IPS-20b (cell line): ENCODE measurements around the gene AGT.

ENCODE experiments used
- H3K27ac ChIP-seq: one replicate; pipeline ENCODE4 v1.5.1; 2013; ENCODE audit warnings: low read length
- H3K27me3 ChIP-seq: 2 replicates; pipeline ENCODE4 v1.6.1; 2013; ENCODE audit warnings: mild to moderate bottlenecking, low read length, inconsistent platforms; ENCODE audit not compliant: insufficient read depth
- H3K36me3 ChIP-seq: 2 replicates; pipeline ENCODE4 v1.6.1; 2013; ENCODE audit warnings: low read depth, mild to moderate bottlenecking, inconsistent platforms, low read length, moderate library complexity; ENCODE audit not compliant: insufficient read depth
- H3K4me1 ChIP-seq: 2 replicates; pipeline ENCODE4 v1.6.1; 2013; ENCODE audit warnings: mild to moderate bottlenecking, control low read depth, inconsistent platforms, low read length, moderate library complexity; ENCODE audit not compliant: insufficient read depth
- H3K4me3 ChIP-seq: 2 replicates; pipeline ENCODE4 v1.5.1; 2013; ENCODE audit warnings: mild to moderate bottlenecking, low read length, inconsistent platforms
- H3K9ac ChIP-seq: 2 replicates; pipeline ENCODE4 v1.6.1; 2013; ENCODE audit warnings: low read depth, mild to moderate bottlenecking, inconsistent platforms, low read length, moderate library complexity
- H3K9me3 ChIP-seq: 2 replicates; pipeline ENCODE4 v1.6.1; 2013; ENCODE audit warnings: mild to moderate bottlenecking, low read depth, low read length, inconsistent platforms; ENCODE audit not compliant: insufficient read depth

The AGT gene

DNA sequence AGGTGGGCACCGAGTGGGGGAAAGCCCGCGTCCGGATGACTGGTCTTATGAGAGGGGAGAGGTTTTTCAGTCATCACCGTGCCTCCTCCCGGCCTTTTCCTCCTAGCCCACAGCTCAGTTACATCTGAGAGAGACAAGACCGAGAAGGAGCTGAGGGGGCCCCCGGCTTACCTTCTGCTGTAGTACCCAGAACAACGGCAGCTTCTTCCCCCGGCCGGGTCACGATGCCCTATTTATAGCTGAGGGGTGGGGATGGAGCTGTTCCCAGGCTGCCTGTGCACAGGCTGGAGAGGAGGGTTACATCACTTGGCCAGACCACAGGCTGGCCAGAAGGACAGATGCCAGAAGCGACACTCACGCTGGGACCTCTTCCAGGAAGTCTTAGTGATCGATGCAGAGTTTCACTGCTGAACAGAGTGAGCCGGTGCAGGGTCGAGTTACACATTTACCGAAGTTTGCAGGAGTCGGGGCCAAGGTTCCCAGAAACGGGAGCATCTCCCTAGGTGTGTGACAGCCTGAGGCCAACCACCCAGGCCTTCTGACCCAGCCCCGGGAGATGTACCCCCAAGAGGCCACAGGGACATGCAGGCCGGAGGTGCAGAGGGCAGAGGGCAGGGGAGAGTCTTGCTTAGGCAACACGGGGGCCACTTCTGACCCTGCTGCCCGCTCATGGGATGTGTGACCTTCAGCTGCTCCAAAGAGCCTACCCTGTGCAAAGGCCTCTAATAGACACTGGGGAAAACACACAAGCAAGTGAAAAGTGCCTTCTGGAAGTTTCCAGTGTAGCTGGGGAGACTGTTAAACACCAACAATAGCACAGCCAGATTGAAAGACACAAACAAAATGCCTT, at the start of gene AGT:
Gene AGT, minus strand, starts transcription at position 208 of the 850 bp plus-strand sequence. CDS start 3,299 bp downstream, outside the sequence.
- Histone ChIP-seq H3K4me1 (0 out of 2 replicates have a peak, but pooled peaks cover 4% of the 10 kb centered on the region), H3K4me3 (no peak within 1 kb of the TSS), H3K9me3 (no peaks in the 10 kb centered on the region)

DNA sequence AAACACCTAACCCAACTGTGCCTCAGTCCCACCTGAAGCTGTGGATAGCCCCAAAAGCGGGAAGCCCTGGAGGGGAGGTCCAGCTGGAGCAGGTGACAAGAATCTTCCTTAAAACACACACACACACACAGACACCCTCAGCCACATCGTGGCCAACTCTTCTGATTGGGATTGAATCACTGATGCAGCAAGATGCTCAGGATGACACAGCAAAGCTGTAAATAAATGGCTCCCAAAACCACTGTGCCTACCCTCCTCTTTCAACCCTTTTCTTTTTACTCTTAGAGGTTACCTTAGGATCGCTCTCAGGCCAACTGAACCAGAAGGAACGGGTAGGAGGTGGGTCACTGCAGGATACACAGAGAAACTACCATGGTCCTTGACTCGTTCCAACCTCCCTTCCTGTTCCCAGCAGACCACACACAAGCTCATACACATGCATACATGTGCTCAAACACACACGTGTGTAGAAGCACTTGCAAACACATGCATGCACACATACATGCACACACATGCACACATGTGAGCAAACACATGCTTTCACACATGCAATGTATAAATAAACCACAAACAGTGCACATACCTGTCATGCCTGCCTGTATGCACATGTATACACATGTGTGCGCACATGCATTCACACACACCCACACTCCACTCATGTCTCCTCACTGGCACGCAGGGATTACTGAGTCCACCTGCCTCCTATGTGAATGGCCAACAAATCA, 47.7 kb upstream of the AGT start:
- Histone ChIP-seq H3K9ac (no peak overlapping the region), H3K9me3 (no peaks in the 10 kb centered on the region), H3K36me3 (no peaks in the 10 kb centered on the region), H3K27me3 (no peaks in the 10 kb centered on the region), H3K27ac (no peak overlapping the region), H3K4me3 (no peak overlapping the region), H3K4me1 (no peaks in the 10 kb centered on the region)

More for the DNA sequence above, at the start of gene AGT:
- Histone ChIP-seq H3K27ac (no peak within 1 kb of the TSS), H3K27me3 (no peaks in the 10 kb centered on the region), H3K9ac (no peak within 1 kb of the TSS), H3K36me3 (no peaks in the 10 kb centered on the region)

DNA sequence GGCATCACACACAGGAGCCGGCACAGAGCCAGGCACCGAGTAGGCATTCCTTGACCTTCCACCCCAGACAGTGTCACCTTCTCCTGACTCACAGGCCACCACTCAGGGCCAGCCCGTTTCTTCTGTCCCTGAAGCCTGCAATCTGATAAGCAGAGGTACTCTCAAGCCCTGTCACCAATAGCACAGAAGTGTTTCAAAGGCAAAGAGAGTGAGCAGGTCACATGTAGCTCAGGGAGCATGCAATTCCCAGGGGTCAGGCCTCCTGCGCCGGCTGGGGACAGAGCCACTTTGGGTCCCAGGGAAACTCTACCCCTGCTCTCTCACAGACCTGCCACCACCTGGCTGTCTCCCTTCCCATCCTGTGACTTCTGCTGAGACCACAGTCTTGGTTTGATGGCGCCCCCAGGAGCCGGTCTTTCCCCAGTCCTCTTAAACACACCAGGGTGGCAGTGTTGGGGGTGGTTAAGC, 46.5 kb upstream of the AGT start:
- no peaks in the 10 kb centered on the region for H3K4me1 ChIP-seq
- H3K27ac ChIP-seq = no peak overlapping the region
- H3K27me3 ChIP-seq = no peaks in the 10 kb centered on the region
- no peaks in the 10 kb centered on the region for H3K9me3 ChIP-seq
- H3K9ac ChIP-seq = no peak overlapping the region
- no peaks in the 10 kb centered on the region for H3K36me3 ChIP-seq
- no peak overlapping the region for H3K4me3 ChIP-seq

DNA sequence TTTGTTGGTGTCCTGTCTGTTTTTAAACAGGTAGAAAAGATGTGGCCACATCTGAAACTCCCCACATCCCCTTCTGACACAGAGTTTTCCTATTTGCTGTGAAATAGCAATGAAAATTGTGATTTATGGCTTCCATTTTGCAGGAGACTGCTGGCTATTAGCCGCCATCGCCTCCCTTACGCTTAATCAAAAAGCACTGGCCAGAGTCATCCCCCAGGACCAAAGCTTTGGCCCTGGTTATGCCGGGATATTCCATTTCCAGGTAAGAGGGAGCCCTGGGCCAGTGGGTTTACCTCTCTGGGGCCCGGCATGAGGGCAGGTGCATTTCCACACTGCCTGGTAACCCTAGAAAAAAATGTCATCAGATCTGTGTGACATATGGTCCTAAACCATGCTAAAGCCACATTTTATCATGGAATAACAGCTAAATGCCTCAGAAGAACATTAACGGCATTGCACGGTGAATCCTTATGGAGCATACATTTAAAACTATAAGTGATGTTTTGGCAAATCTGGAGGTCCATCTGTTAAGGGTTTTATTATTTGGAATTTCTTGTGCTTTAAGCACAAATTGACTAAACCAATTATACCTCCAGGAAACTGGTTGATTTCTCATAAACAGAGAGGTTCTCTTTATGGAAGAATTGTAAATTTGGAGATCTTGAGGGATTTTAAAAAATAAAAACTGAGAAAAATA, 45.6 kb upstream of the AGT start:
- Histone ChIP-seq H3K9me3 (no peaks in the 10 kb centered on the region), H3K9ac (no peak overlapping the region), H3K27ac (no peak overlapping the region), H3K27me3 (no peaks in the 10 kb centered on the region), H3K4me3 (no peak overlapping the region), H3K36me3 (no peaks in the 10 kb centered on the region), H3K4me1 (no peaks in the 10 kb centered on the region)

DNA sequence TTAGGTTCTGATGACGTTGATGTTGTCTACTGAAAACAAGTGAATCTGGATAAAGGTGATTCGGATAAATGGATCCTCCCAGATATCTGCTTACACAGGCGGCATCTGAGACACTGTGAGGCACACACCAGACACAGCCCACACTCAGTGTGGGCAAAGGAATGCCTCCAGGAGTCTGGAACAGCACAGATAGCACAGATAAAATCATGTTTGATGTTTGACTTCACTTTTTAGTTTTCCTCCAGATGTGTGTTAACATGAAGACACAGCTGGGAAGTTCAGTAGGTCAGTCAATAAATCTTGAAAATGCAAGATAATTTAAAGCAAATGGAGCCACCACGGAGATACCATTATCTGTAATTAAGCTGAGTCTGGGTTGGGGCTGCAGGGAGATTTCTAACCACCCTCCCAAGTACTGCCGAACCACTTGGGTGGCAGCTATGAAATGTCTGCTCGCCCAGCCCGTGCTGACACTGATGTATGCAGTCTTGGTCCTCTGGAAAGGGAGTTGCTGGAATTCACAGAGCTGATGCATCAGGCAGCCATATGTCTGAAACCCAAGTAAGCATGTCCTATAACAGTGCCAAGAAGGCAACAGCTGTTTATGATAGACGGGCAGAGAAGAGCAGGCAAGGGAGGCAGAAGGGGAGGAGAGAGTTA, 44.9 kb upstream of the AGT start:
- H3K27me3 ChIP-seq = no peaks in the 10 kb centered on the region
- H3K4me1 ChIP-seq = no peaks in the 10 kb centered on the region

DNA sequence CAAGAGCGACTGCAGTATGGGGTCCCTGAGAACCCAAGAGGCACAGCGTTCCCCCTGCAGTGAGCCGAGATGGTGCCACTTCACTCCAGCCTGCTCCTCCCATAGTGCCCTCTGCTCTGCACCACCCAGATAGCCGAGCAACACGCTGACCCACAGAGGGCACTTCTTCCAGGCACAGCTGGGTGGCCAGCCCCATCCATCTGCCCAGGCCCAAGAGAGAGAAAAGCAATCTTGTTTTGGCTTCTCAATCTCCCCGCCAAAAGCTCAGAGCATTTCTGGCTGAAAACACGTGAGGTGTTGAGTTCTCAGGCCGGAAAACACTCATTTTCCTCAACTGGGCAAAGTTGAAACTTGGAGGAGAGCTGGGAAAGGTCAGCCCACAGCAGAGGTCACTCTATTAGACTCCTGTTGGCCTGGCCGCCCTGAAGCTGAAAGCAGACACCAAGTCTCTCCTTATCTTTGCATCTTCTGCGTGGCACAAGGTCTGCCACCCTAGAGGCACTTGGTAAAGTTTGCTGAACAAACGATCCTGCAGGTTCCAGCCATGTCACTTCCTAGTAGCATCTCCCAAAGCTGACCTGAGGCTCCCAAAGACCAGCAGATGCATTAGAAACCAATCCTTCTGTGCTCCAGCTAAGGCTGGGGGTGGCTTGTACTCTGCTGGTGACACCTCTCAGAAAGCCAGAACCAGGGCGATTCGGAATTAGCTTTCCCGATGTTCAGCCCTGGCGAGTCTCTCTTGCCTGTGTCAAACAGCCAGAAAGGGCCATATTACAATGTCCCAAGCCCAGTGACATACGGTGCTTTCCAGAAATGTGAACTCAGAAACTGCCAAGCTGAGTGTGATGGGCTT, 44.2 kb upstream of the AGT start:
- H3K27ac ChIP-seq = no peak overlapping the region
- no peak overlapping the region for H3K9ac ChIP-seq
- H3K9me3 ChIP-seq = no peaks in the 10 kb centered on the region
- no peaks in the 10 kb centered on the region for H3K27me3 ChIP-seq
- H3K4me1 ChIP-seq = peaks cover 4% of the 10 kb centered on the region; the same call in 1 of the 2 replicates
- no peaks in the 10 kb centered on the region for H3K36me3 ChIP-seq
- no peak overlapping the region for H3K4me3 ChIP-seq

More for the DNA sequence above, 44.9 kb upstream of the AGT start:
- Histone ChIP-seq H3K9me3 (no peaks in the 10 kb centered on the region), H3K27ac (no peak overlapping the region), H3K36me3 (no peaks in the 10 kb centered on the region), H3K4me3 (no peak overlapping the region), H3K9ac (no peak overlapping the region)

DNA sequence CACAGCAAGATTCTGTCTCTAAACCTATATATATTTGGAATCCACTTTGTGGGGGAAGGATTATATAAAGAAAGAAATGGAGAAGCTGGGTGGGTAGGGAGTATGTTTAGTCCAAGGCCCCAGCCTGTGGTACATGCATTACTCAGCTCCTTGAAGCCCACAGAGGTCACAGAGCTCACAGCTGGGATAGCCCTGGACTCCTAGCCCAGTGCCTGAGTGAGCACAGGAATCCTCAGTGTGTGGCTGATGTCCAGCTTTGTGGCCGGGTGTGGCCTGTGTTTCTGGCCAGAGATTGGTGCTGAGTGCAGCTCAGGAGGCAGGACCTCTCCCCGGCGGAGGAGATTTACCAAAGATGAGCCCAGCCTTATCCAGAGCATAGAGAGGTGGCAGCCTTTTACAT, 40.9 kb upstream of the AGT start:
- Histone ChIP-seq H3K27ac (no peak overlapping the region), H3K27me3 (no peaks in the 10 kb centered on the region), H3K9me3 (no peaks in the 10 kb centered on the region), H3K9ac (no peak overlapping the region), H3K36me3 (no peaks in the 10 kb centered on the region), H3K4me3 (no peak overlapping the region), H3K4me1 (peaks cover 25% of the 10 kb centered on the region; the same call in 1 of the 2 replicates)

DNA sequence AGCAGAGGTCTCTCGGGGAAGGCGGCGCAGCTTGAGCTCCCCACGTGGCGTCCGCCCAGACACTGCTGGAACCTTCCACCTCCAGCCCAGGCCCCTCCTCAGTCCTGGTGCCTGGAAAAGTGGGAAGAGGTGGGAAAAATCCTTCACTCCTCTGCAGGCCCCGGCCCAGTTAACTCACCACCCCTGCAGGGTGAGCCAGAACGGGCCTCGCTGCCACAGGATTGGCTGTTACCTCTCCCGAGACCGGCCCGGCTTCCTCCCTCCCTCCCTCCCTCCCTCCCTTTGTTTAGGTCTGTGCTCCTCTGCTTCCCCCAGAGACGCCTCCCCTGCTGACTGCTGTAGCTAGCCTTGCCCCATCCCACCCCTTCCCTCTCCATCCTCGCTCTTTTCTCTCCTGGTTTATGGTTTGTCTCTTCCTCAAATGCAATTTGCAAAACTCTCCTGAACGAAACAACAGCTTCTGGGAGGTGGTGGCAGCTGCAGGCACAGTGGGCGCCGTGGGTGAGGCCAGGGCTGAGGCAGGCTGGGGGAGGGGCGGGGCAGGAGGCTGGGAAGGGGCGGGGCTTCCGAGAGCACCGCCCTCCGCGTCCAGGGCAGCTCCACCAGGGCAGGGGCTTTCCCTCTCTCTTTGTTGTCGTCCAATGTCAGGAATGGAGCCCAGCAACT, 39.8 kb upstream of the AGT start:
- Histone ChIP-seq H3K27me3 (no peaks in the 10 kb centered on the region), H3K9me3 (no peaks in the 10 kb centered on the region), H3K9ac (peak overlapping the region; percentile 76; the same call in 1 of the 2 replicates), H3K27ac (peak overlapping the region; percentile 69), H3K4me3 (peak overlapping the region; percentile 60), H3K4me1 (peaks cover 25% of the 10 kb centered on the region; the same call in 1 of the 2 replicates), H3K36me3 (no peaks in the 10 kb centered on the region)

DNA sequence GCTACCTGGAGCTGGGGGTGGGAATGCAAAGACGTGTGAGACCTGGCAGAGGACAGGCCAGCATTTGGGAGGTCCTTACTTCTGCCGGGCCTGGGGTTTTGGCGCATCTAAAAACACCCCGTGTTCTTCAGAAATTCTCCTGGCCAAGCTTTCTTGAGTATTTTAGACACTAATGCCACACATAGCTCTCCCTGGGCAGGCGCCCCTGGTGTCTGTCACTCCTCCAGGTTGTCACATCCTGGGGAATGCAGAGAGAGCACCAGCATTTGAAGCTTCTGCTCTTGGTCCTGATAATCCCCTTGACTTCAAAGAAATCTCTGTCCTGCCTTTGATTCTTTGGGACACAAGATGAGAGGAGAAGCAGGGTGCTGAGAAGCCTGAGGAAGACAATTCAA, 39.3 kb upstream of the AGT start:
- H3K4me1 ChIP-seq = peaks cover 25% of the 10 kb centered on the region; the same call in 1 of the 2 replicates
- no peaks in the 10 kb centered on the region for H3K9me3 ChIP-seq
- peak overlapping the region; percentile 39; the same call in 1 of the 2 replicates for H3K4me3 ChIP-seq
- H3K27me3 ChIP-seq = no peaks in the 10 kb centered on the region
- H3K9ac ChIP-seq = peak overlapping the region; percentile 76; the same call in 1 of the 2 replicates
- peak overlapping the region; percentile 69 for H3K27ac ChIP-seq
- H3K36me3 ChIP-seq = no peaks in the 10 kb centered on the region

DNA sequence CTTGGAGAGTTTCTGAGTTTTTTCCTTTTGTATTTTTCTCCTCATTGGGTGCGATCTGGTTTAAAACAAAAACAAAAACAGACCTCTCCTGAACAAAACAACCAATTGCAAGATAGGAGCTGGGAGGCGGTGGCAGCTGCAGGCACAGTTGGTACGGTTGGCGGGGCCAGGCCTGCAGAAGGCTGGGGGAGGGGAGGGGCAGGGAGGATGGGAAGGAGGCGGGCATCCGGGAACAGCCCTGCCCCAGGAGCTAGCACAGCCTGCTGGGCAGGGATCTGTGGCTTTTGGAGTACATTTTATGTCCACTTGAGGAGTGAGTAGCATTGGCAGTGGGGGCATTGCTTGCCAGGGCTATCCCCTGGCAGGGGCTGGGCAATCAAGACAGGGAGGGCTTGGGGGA, 38.5 kb upstream of the AGT start:
- Histone ChIP-seq H3K36me3 (no peaks in the 10 kb centered on the region), H3K27ac (no peak overlapping the region), H3K4me3 (peak overlapping the region; percentile 34; the same call in 1 of the 2 replicates), H3K4me1 (peaks cover 25% of the 10 kb centered on the region; the same call in 1 of the 2 replicates), H3K9ac (peak overlapping the region; percentile 76; the same call in 1 of the 2 replicates), H3K9me3 (no peaks in the 10 kb centered on the region), H3K27me3 (no peaks in the 10 kb centered on the region)
